Right lobe of liver (tissue), 4 donors: ENCODE measurements around the gene YIF1A.

Source experiments
- POLR2A ChIP-seq: fragments of 450-650 bp; IDR thresholded peaks from one replicate; pipeline ENCODE4 v1.6.1; 2017; ENCODE audit warnings: antibody characterized with exemption, mild to moderate bottlenecking
- TF ChIP-seq, protein P1 (sequence below), 4 donors: fragments of 200-600 bp in 3 of 4; fragments of 450-650 bp in 1 of 4; IDR thresholded peaks; one replicate each; pipeline versions ENCODE4 v1.5.1 to v1.8.0; 2016 to 2022; ENCODE audit warnings: antibody characterized with exemption in 4 of 4, mild to moderate bottlenecking in 2 of 4
- donor health status: DM: no; HTN: no; CAD: no.
- donor health status: DM: no; HTN: no; CAD: no.
- donor health status: DM: no; HTN: yes; CAD: no.

GRCh38 chr11:66331542-66332370, 42.8 kb upstream of the YIF1A start:
- TF ChIP-seq, protein P1, sequence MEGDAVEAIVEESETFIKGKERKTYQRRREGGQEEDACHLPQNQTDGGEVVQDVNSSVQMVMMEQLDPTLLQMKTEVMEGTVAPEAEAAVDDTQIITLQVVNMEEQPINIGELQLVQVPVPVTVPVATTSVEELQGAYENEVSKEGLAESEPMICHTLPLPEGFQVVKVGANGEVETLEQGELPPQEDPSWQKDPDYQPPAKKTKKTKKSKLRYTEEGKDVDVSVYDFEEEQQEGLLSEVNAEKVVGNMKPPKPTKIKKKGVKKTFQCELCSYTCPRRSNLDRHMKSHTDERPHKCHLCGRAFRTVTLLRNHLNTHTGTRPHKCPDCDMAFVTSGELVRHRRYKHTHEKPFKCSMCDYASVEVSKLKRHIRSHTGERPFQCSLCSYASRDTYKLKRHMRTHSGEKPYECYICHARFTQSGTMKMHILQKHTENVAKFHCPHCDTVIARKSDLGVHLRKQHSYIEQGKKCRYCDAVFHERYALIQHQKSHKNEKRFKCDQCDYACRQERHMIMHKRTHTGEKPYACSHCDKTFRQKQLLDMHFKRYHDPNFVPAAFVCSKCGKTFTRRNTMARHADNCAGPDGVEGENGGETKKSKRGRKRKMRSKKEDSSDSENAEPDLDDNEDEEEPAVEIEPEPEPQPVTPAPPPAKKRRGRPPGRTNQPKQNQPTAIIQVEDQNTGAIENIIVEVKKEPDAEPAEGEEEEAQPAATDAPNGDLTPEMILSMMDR (IDR thresholded peaks at IDR 0.05), result no peak
- TF ChIP-seq POLR2A, result no peak
